ENCODE results near the gene PIGL.

DNA sequence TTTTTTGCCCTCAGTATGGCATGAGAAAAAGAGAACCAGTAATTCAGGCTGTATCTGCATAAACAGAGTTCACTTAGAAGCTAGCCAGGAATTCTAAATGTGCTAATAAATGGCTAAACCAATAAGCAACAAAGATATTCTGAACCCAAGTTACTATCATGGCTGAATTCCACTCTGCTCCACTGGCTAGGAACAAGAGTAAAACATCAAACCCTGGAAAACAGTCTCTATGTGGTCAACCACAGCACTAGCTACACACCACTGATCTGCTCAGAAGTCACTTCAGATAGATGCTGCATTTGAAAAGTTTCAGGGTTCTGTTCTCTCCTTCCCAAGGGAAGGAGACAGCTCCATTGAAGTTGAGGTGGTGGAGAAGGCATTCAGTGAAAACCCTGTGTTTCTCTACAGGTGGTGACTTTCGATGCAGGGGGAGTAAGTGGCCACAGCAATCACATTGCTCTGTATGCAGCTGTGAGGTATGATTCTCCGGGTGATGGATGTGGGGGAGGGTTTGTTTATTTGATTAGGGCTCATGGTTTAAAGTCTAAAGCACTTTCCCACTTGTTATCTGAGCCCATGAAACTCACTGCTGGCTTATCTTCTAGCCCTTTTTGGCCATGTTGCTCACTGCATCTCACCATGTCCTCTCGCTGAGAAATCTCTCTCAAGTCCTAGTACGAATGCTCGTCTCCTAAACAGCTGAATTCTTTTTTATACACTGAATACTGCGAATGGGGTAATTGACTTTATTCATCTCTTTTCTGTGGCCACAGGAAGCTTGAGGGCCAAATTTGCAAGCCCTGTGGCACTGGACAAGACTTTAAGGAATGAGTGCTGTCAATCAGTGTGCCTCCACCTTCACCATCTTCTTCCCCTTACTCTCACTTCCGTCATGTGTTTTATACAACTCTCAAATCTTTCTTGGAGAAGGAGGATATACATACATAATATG, 96.4 kb downstream of the PIGL start:
- no peak for TF ChIP-seq POLR2A (IDR thresholded peaks at IDR 0.05; ENCODE audit: low read depth, low read length)
- no peak for TF ChIP-seq PAX5 (IDR thresholded peaks at IDR 0.05; ENCODE audit: insufficient read depth, low read length, severe bottlenecking)

Data from GM12891 (cell line).